ENCODE data around the gene KNG1. TPM values are rescaled to one million over a fixed set of nuclear protein-coding genes. Genes with fewer than 3 reads are reported as not detected.

The KNG1 gene
- total RNA-seq, 1 donor from 2014 or later, result 0.14 TPM

DNA sequence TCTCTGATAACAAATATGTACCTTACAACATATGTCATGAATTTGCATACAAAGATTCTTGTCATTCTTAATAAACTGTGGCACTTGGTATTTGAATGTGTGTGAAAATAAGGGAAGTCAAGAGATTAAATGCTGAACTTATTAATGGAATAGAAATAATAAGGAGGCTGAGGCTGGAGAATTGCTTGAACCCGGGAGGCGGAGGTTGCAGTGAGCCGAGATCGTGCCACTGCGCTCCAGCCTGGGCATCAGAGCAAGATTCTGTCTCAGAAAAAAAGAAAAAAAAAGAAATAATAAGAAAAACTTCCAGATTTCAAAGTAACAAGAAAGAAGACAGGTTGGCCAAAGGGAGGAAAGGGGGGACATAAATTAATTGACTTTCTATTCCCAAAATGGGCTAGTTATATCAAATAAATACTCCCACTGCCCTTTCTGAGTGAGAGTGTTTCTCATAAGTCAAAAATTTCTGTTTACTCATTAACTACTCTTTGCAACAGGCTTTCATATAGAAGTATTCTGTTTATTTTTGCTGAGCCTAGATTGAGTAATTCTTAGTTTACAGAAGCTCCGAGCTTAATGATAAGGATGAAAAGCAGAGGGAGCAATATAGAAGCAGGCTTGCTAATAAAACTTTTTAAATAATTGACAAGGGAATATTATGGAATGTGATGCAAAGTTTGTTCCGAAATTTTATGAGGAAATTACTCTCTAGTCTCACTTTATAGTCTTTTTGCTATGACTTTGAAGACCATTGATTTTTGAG, 25.6 kb downstream of the KNG1 start:
- Histone ChIP-seq H3K27ac (no peak overlapping the region), H3K36me3 (no peaks in the 10 kb centered on the region), H3K9me3 (no peaks in the 10 kb centered on the region), H3K4me3 (no peak overlapping the region), H3K4me1 (no peaks in the 10 kb centered on the region), H3K27me3 (no peaks in the 10 kb centered on the region)
- no peak for DNase-seq
- no peak for ATAC-seq
- intact Hi-C loops (cut with DNase I), result no loop called here
- TF ChIP-seq, protein P1, sequence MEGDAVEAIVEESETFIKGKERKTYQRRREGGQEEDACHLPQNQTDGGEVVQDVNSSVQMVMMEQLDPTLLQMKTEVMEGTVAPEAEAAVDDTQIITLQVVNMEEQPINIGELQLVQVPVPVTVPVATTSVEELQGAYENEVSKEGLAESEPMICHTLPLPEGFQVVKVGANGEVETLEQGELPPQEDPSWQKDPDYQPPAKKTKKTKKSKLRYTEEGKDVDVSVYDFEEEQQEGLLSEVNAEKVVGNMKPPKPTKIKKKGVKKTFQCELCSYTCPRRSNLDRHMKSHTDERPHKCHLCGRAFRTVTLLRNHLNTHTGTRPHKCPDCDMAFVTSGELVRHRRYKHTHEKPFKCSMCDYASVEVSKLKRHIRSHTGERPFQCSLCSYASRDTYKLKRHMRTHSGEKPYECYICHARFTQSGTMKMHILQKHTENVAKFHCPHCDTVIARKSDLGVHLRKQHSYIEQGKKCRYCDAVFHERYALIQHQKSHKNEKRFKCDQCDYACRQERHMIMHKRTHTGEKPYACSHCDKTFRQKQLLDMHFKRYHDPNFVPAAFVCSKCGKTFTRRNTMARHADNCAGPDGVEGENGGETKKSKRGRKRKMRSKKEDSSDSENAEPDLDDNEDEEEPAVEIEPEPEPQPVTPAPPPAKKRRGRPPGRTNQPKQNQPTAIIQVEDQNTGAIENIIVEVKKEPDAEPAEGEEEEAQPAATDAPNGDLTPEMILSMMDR (IDR thresholded peaks at IDR 0.05), result no peak

DNA sequence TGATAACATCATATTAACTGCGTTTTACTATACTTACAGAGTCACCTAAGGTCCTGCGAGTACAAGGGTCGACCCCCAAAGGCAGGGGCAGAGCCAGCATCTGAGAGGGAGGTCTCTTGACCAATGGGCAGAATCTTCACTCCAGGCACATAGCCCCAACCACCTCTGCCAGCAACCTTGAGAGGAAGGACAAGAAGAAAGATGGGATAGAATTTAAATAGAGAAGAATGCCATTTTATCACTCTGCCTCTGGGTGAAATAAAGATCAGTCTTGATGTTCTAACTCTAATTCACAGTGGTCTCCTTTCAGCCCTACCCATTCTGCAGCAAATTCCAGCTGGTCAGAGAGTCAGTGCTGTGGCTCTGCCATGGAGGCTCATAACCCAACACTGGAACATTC, 26.5 kb downstream of the KNG1 start:
- DNase-seq (no peak), ATAC-seq (no peak)
- Histone ChIP-seq H3K27me3 (no peaks in the 10 kb centered on the region), H3K27ac (no peak overlapping the region), H3K36me3 (no peaks in the 10 kb centered on the region), H3K4me3 (no peak overlapping the region), H3K4me1 (no peaks in the 10 kb centered on the region), H3K9me3 (no peaks in the 10 kb centered on the region)
- intact Hi-C loops (cut with DNase I), result no loop called here
- TF ChIP-seq, protein P1 (IDR thresholded peaks at IDR 0.05), result no peak

DNA sequence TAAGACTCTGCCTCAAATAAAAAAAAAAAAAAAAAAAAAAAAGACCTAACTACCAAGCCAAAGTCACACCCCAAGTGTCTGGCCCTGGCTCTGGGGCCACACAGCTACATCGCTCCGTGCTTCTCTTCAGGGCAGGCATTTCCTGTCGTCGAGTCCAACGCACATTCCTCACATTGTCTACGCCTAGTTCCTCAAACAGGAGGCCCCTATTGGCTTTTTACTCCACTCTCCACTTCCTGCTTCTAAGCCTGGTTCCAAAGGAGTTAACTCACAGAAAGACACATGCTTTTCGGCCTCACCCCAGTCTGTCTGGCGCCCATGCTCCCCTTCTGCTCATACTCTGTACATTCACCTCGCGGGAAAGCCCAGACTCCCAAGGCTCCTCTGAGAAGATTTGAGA, 28.8 kb downstream of the KNG1 start:
- Histone ChIP-seq H3K27ac (peak overlapping the region; percentile 30), H3K9me3 (no peaks in the 10 kb centered on the region), H3K27me3 (no peaks in the 10 kb centered on the region), H3K4me3 (no peak overlapping the region), H3K36me3 (no peaks in the 10 kb centered on the region), H3K4me1 (no peaks in the 10 kb centered on the region)
- ATAC-seq (peak; percentile 98), DNase-seq (peak; percentile 72)
- intact Hi-C loops (cut with DNase I), result no loop called here
- TF ChIP-seq, protein P1 (IDR thresholded peaks at IDR 0.05), result no peak

DNA sequence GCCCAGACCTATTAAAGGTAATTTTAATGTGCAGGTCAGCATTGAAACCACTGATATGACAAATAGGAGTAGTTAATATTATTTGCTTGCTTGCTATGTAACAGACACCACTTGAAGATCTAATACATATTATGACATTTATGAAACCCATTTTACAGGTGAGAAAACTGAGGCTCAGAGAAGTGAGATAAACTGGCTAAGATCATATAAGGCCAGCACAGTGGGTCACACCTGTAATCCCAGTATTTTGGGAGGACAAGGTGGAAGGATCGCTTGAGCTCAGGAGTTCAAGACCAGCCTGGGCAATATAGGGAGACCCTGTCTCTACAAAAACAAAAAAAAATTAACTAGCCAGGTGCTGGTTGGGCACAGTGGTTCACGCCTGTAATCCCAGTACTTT, 33.2 kb downstream of the KNG1 start:
- ATAC-seq (no peak), DNase-seq (no peak)
- TF ChIP-seq, protein P1 (IDR thresholded peaks at IDR 0.05), result no peak
- no peaks in the 10 kb centered on the region for H3K36me3 ChIP-seq
- no peaks in the 10 kb centered on the region for H3K27me3 ChIP-seq
- no peak overlapping the region for H3K4me3 ChIP-seq
- no peaks in the 10 kb centered on the region for H3K4me1 ChIP-seq
- H3K9me3 ChIP-seq, result no peaks in the 10 kb centered on the region
- no peak overlapping the region for H3K27ac ChIP-seq
- intact Hi-C loops (cut with DNase I), result no loop called here

DNA sequence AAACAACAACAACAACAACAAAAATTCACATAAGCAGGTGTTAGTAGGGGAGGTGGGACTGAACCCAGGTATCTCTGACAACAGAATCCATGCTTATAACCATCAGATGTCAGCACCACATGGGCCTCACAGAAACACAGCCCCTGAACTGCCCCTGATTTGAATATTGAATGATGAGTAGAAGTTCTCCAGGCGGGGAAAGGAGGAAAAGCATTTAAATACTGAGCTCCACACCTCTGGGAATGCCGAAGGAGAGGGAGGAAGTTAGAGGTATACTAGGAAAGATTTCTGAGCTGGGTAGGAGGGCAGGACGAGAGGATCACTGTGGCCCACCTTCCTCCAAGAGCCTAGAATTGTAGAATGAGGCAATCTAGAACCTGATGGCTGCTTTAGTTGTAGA, 34.3 kb downstream of the KNG1 start:
- no peak for ATAC-seq
- TF ChIP-seq, protein P1 (IDR thresholded peaks at IDR 0.05), result no peak

More for the DNA sequence above, 34.3 kb downstream of the KNG1 start:
- H3K4me3 ChIP-seq, result no peak overlapping the region
- DNase-seq, result no peak
- no peaks in the 10 kb centered on the region for H3K9me3 ChIP-seq
- no peaks in the 10 kb centered on the region for H3K4me1 ChIP-seq
- no peaks in the 10 kb centered on the region for H3K27me3 ChIP-seq
- no peak overlapping the region for H3K27ac ChIP-seq
- intact Hi-C loops (cut with DNase I), result no loop called here
- H3K36me3 ChIP-seq, result no peaks in the 10 kb centered on the region

All from upper lobe of right lung (tissue), 1 donor.